ENCODE results near the gene NLRP12. TPM values are rescaled to one million over a fixed set of nuclear protein-coding genes. Genes with fewer than 3 reads are reported as not detected.

Gene NLRP12
- total and polyA plus RNA-seq, 2 donors (not counting 3 experiments of a cell fraction or from before 2014, with no cell fraction given) = 0.46 to 0.73 TPM

DNA sequence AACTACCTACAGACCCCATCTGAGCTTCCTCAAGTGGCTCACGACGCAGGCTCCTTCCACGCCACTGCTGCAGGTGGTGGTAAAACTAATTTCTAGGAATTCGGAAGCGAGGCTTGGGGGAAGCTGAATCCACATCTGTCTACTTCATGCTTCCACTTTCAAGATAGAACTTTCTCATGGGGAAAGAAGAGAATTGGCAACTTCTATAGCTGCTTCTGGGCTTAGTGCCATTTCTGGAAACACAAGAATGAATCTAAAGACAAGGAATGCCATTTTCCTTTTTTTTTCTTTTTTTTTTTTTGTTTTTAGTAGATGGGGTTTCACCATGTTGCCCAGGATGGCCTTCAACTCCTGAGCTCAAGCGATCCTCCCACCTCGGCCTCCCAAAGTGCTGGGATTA is 2.8 kb upstream of the NLRP12 start:
- CTCF ChIA-PET = interaction anchor here (0.9 to 1.6 kb wide), 3 partner anchors 17 to 203 kb away, joined by 5 to 7 read pairs (median 6); no protein-coding TSS in a partner anchor
- intact Hi-C loops (cut with micrococcal nuclease) = no loop called here
- Histone ChIP-seq H3K4me2 (ENCODE audit: insufficient read depth, low read length) (no peak overlapping the region), H3K4me1 (ENCODE audit: control insufficient read depth, extremely low read depth, insufficient read depth, low read length) (peaks cover 5% of the 10 kb centered on the region), H3K79me2 (ENCODE audit: control insufficient read depth, insufficient read depth, low read length) (no peaks in the 10 kb centered on the region), H3K9me1 (replicated peaks; ENCODE audit: control insufficient read depth, extremely low read depth, insufficient read depth, low read length) (no peaks in the 10 kb centered on the region), H3K9me3 (replicated peaks; ENCODE audit: control insufficient read depth, insufficient read depth, low read length) (no peaks in the 10 kb centered on the region), H2AFZ (ENCODE audit: low read depth, low read length) (no peak overlapping the region), H3K4me3 (replicated peaks in 1 of 3; ENCODE audit: insufficient read depth in 1 of 3, low read depth in 1 of 3, low read length in 3 of 3) (no peak overlapping the region), H3K9ac (replicated peaks; ENCODE audit: extremely low read depth, insufficient read depth, low read length) (no peak overlapping the region), H3K36me3 (ENCODE audit: control insufficient read depth in 2 of 2, extremely low read depth in 1 of 2, insufficient read depth in 2 of 2, low read length in 2 of 2) (no peaks in the 10 kb centered on the region), H3K27me3 (ENCODE audit: control insufficient read depth in 2 of 2, insufficient read depth in 2 of 2, low read length in 2 of 2) (no peaks in the 10 kb centered on the region), H3K27ac (ENCODE audit: insufficient read depth, low read depth, low read length) (no peak overlapping the region), H4K20me1 (replicated peaks; ENCODE audit: control insufficient read depth, extremely low read depth, insufficient read depth, low read length) (no peaks in the 10 kb centered on the region)
- BruUV-seq (replicated peaks) = no TSS peak
- POLR2A ChIA-PET = no interaction called here
- dilution Hi-C loops (cut with MboI; ENCODE audit: extremely low pct_ligation_motif_present, low sequenced_read_pairs) = no loop called here
- no peak for DNase-seq (ENCODE audit: low read depth, low spot score)
- TF ChIP-seq, protein P1, sequence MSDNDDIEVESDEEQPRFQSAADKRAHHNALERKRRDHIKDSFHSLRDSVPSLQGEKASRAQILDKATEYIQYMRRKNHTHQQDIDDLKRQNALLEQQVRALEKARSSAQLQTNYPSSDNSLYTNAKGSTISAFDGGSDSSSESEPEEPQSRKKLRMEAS (IDR thresholded peaks at IDR 0.05; ENCODE audit: insufficient read depth, insufficient read length) = no peak
- TF ChIP-seq FOS (IDR thresholded peaks at IDR 0.05; ENCODE audit: borderline replicate concordance, insufficient read depth, low read length) (no peak), POLR2A (IDR thresholded peaks at IDR 0.05; ENCODE audit: low read depth, low read length) (no peak), GATA2 (IDR thresholded peaks at IDR 0.05; ENCODE audit: insufficient read depth, insufficient read length, low read depth, low read length) (no peak), POLR2AphosphoS5 (IDR thresholded peaks at IDR 0.05; ENCODE audit: insufficient read depth, low read depth, low read length) (no peak)
- FAIRE-seq = no peak

- no peak overlapping the region for H2AFZ ChIP-seq (ENCODE audit: low read depth, low read length)
- DNase-seq (ENCODE audit: low read depth, low spot score) = no peak
- no peak for TF ChIP-seq CTCF (IDR thresholded peaks at IDR 0.05; ENCODE audit: extremely low read depth in 1 of 2, insufficient read depth in 1 of 2, low read depth in 1 of 2, low read length in 2 of 2)
- TF ChIP-seq, protein P1 (IDR thresholded peaks at IDR 0.05; ENCODE audit: insufficient read depth, insufficient read length) = no peak
- TF ChIP-seq GATA2 (IDR thresholded peaks at IDR 0.05; ENCODE audit: insufficient read depth, insufficient read length, low read depth, low read length) = no peak
- TF ChIP-seq FOS (IDR thresholded peaks at IDR 0.05; ENCODE audit: borderline replicate concordance, insufficient read depth, low read length) = no peak
- no peak for TF ChIP-seq POLR2AphosphoS5 (IDR thresholded peaks at IDR 0.05; ENCODE audit: insufficient read depth, low read depth, low read length)
- TF ChIP-seq EZH2 (IDR thresholded peaks at IDR 0.05; ENCODE audit: borderline replicate concordance, low read depth, low read length, severe bottlenecking) = no peak
- TF ChIP-seq POLR2A (IDR thresholded peaks at IDR 0.05; ENCODE audit: low read depth, low read length) = no peak
- no peak for TF ChIP-seq MYC (IDR thresholded peaks at IDR 0.05; ENCODE audit: low read depth, low read length)
- no peaks in the 10 kb centered on the region for H3K27me3 ChIP-seq (ENCODE audit: control insufficient read depth in 2 of 2, insufficient read depth in 2 of 2, low read length in 2 of 2)
- no peak overlapping the region for H3K27ac ChIP-seq (ENCODE audit: insufficient read depth, low read depth, low read length)
- peaks cover 2% of the 10 kb centered on the region for H3K4me1 ChIP-seq (ENCODE audit: control insufficient read depth, extremely low read depth, insufficient read depth, low read length)
- CTCF ChIA-PET = interaction anchor here (1.5 kb wide), 1 partner anchor 16 kb away, joined by 3 read pairs; no protein-coding TSS in a partner anchor
- no peaks in the 10 kb centered on the region for H3K36me3 ChIP-seq (ENCODE audit: control insufficient read depth in 2 of 2, extremely low read depth in 1 of 2, insufficient read depth in 2 of 2, low read length in 2 of 2)
- no peak overlapping the region for H3K9ac ChIP-seq (replicated peaks; ENCODE audit: extremely low read depth, insufficient read depth, low read length)
- no peaks in the 10 kb centered on the region for H3K9me3 ChIP-seq (replicated peaks; ENCODE audit: control insufficient read depth, insufficient read depth, low read length)
- no peaks in the 10 kb centered on the region for H4K20me1 ChIP-seq (replicated peaks; ENCODE audit: control insufficient read depth, extremely low read depth, insufficient read depth, low read length)
- intact Hi-C loops (cut with micrococcal nuclease) (no loop called here), dilution Hi-C loops (cut with MboI; ENCODE audit: extremely low pct_ligation_motif_present, low sequenced_read_pairs) (no loop called here)
- H3K4me2 ChIP-seq (ENCODE audit: insufficient read depth, low read length) = no peak overlapping the region
- H3K4me3 ChIP-seq (replicated peaks in 1 of 3; ENCODE audit: insufficient read depth in 1 of 3, low read depth in 1 of 3, low read length in 3 of 3) = no peak overlapping the region
- no peaks in the 10 kb centered on the region for H3K9me1 ChIP-seq (replicated peaks; ENCODE audit: control insufficient read depth, extremely low read depth, insufficient read depth, low read length)
- no TSS peak for BruUV-seq (replicated peaks)
- no peaks in the 10 kb centered on the region for H3K79me2 ChIP-seq (ENCODE audit: control insufficient read depth, insufficient read depth, low read length)
- FAIRE-seq = no peak
- POLR2A ChIA-PET = no interaction called here
Observed at GRCh38 chr19:53823380-53824120, 564 bp downstream of the NLRP12 start.
